NCI-H82 treated with DMSO at 0.1 percent for 48 hours (cell line): ENCODE results near the gene MMP2.

Experiments
- DNase-seq: peaks from one replicate; lab custom pipeline; 2025; ENCODE audit not compliant: unreplicated experiment; lab: John Stamatoyannopoulos, UW

Gene MMP2

DNA sequence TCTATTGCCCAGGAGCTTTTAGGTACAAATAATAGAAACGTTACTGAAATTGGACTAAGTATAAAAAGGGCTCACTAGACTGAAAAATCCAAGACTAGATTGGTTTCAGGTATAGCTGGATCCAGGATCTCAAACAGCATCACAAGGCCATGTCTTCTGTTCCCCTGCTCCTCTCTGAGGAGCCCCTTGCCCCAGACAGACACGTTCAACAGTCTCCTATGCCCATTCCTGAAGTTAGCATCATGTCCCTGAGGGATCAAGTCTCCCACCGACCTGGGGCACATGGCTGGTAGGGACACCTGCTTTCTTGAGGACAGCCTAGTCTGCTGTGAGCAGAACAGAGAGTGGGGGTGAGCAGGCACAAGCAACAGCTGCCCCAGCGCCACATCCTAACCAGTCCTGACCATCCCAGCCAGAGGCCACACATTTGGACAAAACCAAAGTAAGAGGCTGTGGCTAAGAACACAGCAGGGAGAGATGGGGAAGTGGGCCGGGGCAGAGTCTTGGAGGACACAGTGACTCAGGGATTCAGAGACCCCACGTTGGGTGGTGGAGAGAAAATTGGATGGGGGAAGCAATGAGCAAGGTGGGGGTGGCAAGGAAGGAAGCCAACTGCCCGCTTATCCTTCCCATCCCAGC, 10.5 kb upstream of the MMP2 start:
- DNase-seq, result no peak

DNA sequence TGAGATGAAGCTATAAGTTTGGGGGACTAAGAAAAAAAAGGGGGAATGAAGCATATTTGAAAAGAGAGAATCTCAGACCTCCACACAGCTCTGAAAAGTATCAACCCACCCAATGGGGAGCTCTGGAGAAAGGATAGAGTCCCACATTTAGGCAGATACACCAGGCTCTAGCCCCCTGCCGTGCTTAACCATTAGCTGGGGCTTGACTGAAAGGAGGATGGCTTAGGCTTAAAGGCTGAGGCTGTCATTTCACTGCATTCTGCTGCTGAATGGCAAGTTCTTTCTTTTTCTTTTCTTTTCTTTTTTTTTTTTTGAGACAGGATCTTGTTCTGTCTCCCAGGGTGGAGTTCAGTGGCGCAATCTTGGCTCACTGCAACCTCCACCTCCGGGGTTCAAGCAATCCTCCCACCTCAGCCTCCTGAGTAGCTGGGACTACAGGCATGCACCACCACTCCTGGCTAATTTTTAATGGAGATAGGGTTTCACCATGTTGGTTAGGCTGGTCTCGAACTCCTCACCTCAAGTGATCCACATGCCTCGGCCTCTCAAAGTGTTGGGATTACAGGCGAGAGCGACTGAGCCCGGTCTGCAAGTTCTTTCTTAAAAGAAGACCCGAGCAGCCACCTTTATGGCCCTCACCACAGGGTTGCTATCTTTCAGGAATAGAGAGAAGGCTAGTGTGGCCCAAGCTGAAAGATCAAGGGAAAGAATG, 9.0 kb upstream of the MMP2 start:
- no peak for DNase-seq

DNA sequence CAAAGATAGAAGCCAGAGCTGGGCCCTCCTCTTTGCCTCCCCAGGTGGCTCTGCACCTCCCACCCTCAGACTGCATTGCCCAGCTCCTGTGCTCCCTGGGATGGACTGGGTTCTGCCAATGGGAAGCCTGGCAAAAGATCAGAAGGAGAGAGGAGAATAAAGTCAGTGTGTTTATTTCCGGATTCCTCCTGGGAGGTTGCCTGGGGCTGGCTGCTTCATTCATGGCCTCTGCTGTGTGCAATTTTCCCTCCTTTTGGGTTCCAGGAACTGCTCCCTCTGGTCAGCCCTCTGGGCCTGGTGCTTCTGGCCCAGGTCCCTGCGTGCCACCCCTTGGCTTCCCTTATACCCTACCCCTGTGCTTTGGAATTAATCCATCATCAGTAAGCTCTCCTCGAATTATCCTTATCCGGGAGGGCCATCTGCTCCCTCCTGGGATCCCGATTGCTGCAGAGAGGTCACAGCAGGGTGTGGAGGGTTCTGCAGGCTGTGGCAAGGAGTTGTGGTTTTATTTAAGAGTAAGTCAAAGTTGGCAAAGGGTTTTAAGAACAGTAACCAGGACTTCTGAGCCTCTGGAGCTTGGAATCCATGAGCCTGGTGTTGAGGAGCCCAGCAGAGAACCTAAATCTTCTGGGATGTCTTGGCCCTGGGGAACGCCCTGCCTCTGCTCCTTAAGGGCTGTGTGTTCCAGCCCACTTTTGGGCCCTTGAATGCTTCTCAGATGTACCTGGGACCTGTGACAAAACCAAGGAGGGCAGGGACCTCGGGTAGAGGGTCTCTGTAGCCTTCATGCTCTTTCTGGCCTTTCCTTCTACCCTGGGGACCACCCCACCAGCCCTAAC, 8.2 kb upstream of the MMP2 start:
- peak; percentile 82 for DNase-seq

DNA sequence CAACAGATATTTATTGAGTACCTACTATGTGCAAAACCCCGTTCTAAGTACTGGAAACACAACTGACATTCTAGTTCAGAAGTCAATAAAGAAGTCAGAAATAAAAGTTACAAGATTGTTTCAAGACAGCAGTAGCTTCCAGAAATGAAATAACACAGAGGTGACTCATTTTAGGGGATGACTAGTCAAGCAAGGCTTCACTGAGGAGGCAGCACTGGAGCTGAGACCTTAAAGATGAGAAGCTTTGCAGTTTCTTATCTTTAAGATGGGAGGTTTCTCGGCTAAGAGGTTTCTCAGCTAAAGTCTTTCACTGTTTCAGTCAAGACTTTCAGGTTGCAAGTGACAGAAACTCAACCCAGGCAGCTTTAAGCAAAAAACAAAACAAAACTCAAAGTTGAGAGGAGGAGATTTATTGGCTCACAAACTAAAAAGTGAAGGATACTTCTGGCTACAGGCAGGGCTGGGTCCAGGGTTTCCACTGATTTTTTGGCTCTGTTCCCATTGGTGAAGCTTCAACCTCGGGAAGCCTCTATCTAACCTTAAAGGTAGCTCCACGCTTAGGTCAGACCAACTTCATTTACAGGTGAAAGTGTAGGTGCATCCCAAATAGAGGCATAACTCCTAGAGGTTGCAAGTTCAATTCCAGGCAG, 7.4 kb upstream of the MMP2 start:
- DNase-seq, result no peak

DNA sequence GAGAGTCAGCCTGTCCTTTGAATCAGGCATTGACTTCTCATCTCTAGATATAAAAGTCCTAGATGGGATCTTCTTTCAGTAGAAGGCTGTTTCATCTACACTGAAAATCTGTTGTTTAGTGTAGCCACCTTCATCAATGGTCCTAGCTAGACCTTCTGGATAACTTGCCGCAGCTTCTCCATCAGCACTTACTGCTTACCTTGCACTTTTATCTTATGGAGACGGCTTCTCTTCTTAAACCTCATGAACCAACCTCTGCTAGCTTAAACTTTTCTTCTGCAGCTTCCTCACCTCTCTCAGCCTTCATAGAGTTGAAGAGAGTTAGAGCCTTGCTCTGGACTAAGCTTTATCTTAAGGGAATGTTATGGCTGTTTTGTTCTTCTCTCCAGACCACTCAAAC, 5.4 kb upstream of the MMP2 start:
- no peak for DNase-seq

DNA sequence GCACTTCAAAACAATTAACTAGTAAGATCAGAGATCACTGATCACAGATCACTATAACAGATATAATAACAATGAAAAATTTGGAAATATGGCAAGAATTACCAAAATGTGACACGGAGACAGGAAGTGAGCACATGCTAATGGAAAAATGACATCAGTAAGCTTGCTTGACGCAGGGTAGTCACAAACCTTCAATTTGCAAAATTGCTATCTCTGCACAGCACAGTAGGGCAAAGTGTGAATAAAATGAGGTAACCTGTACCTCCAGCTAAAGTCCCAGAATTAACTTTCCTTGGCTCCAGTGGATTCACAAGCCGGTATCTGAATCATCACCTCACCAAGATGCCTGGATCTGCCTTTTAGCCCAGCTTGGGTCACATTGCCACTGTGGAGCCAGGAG, 4.2 kb upstream of the MMP2 start:
- DNase-seq, result no peak

DNA sequence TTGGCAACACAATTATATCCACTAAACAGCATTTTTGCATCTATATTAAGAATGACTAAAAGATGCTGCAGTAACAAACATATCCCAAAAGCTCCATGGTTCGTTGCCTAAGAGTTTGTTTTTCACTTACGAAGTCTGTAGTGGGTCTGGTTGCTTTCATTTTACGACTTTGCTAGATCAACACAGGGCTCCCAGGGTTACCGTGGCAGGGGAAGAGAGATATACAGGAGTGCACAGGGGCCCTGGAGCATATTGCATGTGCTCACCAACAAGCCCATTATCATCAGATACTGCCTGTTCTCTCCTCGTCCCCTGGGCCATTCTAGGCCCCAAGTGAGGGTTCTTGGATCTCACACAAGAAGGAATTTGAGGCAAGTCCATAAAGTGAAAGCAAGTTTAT, 3.1 kb upstream of the MMP2 start:
- DNase-seq, result no peak

DNA sequence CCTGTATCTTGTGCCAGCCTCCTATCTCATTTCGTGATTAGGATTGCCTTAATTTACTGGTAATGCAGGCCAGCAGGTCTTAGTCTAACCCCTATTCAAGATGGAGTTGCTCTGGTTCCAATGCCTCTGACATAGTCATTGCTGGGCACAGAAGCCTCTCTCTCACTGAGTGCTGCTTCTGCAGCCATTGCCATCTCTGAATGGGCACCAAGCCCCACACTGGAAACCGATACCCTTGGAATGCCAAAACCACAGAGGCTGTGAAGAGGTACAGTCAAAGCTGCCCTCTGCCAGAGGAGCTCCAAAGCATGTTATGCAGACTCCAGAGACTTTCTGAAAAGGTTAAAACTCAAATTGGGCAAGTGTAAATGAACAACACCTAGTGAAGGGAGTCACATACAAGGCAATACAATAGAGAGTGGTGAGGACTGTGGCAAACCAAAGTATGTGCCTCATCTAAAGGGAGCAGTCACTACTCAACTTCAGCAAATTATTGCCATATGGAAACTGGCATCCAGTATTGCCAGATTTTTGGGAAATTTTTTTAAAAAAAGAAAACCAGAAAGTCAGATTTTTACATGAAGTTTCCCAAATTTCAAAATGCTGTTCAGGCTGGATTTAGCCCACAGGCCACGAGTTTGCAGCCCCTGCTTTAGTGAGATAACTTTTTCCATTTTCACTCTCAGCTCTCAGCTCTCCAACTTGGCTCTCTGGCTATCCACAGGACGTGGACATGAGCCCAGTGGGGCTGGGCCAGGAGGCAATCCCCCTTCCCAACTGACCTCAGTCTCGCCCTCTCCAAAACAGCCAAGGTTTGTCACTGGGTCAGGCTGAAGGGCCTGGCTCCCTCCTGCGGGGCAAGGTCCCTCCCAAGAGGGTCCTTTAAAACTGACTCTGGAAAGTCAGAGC, 2.1 kb upstream of the MMP2 start:
- no peak for DNase-seq

DNA sequence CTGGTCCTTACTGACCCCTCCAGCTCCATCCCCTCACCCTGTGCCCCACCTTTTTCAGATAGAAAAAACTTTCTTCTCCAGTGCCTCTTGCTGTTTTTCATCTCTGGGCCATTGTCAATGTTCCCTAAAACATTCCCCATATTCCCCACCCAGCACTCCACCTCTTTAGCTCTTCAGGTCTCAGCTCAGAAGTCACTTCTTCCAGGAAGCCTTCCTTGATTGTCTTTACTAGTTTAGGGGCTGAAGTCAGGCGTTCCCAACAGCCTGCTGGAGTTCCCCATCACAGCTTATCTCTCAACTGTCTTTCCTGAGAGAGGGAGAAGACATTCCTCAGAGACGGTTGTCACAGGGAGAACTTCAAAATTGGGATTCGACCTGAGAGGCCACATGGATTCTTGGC, 1.3 kb upstream of the MMP2 start:
- DNase-seq, result no peak

DNA sequence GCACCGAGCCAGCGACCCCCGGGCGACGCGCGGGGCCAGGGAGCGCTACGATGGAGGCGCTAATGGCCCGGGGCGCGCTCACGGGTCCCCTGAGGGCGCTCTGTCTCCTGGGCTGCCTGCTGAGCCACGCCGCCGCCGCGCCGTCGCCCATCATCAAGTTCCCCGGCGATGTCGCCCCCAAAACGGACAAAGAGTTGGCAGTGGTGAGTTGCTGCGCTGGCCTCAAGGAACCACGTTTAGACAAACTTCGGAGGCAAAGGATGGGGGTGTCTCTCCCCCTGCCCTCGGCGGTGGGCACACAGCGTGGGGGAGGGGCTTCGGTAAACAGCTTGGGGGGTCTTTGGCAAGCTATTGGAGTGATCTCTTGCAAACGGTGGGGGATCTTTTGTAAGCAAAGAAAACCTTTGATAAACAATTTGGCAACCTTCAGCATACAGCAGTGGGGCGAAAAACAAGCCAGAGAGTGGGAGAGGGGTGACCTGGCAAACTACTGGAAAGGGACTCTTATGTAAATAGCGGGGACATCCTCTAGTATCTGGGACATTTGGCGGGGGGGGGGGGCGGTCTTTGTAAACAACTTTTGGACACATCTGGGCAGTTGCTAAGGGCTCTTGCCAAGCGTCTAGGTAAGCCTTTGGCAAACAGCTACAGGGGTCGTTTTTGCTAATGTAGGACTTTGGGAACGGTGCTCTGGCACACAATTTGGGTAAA, 587 bp downstream of the MMP2 start:
- DNase-seq, result no peak

DNA sequence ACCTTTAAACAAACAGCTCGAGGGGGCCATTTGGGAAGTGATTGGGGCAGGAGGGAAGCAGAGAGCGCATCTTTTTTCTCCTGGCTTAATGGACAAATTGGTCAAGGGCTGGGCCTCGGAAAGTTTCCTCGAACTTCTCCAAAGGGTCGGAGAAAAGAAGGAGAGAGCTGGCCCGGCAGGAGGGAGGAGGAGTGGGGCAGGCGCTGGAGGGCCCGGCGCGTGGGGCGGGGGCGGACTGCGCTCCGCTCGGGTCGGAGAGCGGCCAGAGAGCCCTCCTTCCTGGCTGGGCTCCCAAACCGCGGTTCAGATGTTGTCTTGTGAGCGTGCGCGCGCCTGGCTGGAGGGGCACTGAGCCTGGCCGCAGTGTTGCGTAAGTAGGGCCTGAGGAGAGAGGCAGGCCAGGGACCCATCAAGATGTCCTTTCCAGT, 1.2 kb downstream of the MMP2 start:
- no peak for DNase-seq

DNA sequence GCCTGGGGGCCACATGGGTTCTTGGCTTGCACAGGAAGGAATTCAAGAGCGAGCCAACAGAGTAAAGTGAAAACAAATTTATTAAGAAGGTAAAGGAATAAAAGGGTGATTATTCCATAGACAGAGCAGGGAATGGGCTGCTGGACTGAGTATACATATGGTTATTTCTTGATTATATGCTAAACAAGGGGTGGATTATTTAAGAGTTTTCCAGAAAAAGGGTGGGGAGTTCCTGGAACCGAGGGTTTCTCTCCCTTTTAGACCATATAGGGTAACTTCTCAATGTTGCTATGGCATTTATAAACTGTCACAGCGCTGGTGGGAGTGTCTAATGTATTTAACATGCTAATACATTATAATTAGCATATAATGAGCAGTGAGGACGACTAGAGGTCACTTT, 2.0 kb downstream of the MMP2 start:
- DNase-seq, result no peak

DNA sequence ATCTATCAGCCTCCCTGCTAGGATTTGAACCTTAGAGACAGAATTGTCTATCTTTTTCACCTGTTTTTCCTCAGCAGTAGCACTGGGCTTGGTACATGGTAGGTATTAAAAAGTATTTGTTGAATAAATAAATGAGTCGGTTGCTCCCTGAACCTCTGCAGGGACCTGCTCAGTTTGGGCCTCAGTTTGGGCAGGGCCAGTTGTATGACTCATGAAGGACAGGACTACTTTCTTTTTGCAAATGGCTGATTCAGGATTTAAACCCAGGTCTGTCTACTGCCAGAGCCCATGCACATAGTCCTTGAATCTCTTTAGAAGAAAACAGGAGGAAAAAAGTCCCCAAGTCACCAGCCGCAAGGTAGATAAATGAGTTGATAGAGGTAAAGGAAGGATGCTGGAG, 3.1 kb downstream of the MMP2 start:
- no peak for DNase-seq

DNA sequence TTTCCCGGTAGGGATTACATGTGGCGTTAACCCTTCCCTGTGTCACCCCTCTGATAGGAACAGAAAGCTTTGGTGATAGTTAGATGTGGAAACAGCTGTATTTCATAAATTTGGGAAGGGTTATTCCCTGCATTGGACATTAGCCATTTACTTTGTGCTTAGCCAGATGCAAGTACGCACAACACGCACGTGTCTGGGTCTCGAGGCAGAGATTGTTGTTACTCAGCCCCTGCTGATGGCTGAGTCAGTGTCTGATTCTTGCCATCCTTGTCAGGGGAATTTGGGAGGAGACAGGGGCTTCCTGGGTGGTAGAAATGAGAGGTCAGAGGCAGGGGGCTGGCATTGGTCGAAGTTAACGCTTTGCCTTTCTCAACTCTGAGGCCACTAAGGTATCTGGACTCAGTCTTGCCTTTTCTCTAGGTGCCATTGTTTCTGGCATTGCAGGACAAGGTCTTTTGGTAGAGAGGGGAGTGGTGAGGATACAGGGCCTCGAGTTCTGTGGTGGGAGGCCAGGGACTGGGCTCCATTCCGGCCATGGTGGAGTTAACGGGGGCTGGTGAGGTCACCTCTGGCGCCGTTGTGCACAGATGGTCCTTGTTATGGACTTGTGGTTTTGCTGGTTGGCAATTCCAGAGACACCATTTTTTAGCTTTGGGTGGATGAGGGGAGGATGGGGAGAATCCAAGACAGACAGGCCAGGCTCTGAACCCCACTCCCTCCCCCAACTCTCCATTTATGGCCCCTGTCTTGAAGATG, 8.2 kb downstream of the MMP2 start:
- DNase-seq, result no peak

DNA sequence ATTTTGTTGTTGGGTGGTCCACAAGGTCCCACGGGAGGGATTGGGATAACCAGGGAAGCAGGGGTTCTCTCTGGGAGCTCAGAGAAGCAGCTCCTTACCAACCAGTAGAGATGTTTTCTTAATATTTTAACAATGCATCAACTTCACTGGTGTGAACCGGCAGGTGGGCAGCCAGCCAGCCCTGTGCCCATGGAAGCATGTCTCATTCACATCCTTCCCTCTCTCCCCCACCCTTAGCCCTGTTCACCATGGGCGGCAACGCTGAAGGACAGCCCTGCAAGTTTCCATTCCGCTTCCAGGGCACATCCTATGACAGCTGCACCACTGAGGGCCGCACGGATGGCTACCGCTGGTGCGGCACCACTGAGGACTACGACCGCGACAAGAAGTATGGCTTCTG, 9.3 kb downstream of the MMP2 start:
- no peak for DNase-seq

DNA sequence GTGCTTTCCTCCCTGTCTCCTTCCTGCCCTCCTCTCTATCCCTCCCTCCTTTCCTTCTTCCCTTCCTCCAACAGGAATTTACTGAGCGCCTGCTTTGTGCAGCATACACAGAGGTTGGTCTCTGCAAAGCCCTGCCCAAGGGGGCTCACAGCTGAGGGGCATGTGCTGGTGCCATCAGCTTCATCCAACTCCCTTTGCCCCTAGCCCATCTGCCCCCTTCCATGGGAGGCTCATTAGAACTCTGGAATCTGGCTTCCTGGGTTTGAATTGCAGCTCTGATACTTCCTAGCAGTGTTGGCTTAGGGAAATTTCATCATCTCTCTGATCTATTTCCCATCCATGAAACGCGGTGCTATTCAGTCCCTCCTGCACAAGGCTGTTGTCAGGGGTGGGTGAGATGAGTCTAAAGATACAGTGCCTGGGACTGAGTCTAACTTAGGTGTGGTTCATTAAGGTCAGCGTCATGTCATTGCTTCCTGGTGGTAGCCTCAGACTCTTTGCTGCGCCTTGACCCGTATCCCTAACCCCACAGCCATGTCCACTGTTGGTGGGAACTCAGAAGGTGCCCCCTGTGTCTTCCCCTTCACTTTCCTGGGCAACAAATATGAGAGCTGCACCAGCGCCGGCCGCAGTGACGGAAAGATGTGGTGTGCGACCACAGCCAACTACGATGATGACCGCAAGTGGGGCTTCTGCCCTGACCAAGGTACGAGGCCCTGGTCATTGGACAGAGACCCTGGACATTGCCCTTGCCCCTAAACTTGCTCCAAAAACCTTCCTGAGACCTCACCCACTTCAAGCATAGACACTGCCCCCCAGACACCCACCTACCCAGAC, 10.3 kb downstream of the MMP2 start:
- DNase-seq, result no peak

DNA sequence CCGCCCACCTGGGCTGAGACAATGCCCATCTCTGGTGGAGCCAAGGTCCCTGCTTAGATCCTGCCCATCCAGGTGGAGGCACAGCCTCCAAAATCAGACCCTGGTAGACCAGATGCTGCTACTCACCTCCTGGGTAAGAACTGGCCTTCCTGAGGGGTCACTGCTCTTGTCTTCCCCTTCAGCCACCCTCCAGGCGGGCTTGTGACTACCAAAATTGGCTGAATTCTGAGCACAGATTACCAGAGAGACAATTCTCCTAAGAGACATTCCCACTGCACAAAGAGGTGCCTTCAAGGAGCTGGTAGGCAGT, 10.9 kb downstream of the MMP2 start:
- DNase-seq, result no peak

DNA sequence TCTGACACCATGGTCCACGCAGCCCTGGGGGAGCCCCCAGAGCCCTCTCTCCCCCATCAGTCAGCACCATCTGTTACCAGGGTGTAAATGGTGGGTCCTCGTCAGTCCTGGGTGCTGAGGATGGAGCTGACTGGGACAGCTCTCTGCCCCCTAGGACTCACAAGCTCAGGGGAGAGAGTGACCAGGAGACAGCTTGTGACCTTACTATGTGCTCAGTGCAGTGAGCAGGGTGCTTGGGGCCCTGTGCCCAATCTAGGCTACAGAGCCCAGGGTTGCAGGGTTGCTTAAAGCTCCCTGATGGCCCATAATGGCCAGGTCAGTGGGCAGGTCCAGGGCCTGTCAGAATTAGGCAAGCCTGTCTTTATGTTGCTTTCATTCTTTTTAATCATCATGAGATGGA, 11.3 kb downstream of the MMP2 start:
- no peak for DNase-seq

DNA sequence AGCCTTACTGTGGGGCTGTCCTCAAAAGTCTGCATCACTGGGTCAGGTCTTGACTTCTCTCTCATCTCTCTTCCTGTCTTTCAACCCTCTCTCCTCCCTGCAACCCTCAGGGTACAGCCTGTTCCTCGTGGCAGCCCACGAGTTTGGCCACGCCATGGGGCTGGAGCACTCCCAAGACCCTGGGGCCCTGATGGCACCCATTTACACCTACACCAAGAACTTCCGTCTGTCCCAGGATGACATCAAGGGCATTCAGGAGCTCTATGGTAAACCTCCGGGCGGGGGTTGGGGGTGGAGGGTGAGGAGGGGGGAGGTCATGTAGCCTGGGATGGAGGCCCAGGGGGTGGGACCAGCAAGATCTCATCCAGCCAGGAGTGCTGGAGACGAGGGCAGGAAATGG, 12.7 kb downstream of the MMP2 start:
- no peak for DNase-seq
